ENCODE measurements around the gene GALNS. TPM values are rescaled to one million over a fixed set of nuclear protein-coding genes. Genes with fewer than 3 reads are reported as not detected.

GALNS gene
- total RNA-seq (10 to 100 TPM in 1 of 2 donors, 1 to 10 TPM in 1; 6.8 to 20.6 TPM), polyA plus RNA-seq (10 to 100 TPM in 1 of 2 donors, 1 to 10 TPM in 1; 8.5 to 13.0 TPM)

GRCh38 chr16:88856828-88857727 lies at the start of gene GALNS, which contains the start of gene TRAPPC2L:
Gene GALNS (minus strand): TSS chr16:88856947. CDS start chr16:88856877, 70 bp downstream.
Gene TRAPPC2L (plus strand): TSS chr16:88857127. CDS start chr16:88857151, 24 bp downstream.
- peak; percentile 100 for DNase-seq (ENCODE audit: low spot score)
- under 1% methylated on average over 87 of the region's 87 CpGs for WGBS
- Histone ChIP-seq H3K9ac (ENCODE audit: low read depth in 1 of 2, low read length in 2 of 2) (peak within 1 kb of the TSS; percentile 49 to 68), H3K9me3 (ENCODE audit: control insufficient read depth in 4 of 4, low read length in 3 of 4) (no peaks in the 10 kb centered on the region), H3K4me3 (ENCODE audit: low read depth in 1 of 3, low read length in 3 of 3) (peak within 1 kb of the TSS; percentile 68 to 94 (median 84)), H3K36me3 (ENCODE audit: control insufficient read depth in 4 of 4, insufficient read depth in 3 of 4, low read depth in 1 of 4, low read length in 3 of 4) (peaks cover 8 to 31% (median 16%) of the 10 kb centered on the region in 4 donors), H3K4me1 (ENCODE audit: control insufficient read depth in 4 of 4, insufficient read depth in 4 of 4, low read length in 3 of 4) (peaks cover 12 to 29% (median 22%) of the 10 kb centered on the region in 4 donors), H3K27ac (ENCODE audit: low read depth in 1 of 2, low read length in 2 of 2) (peak within 1 kb of the TSS; percentile 27 to 79), H3K27me3 (ENCODE audit: control insufficient read depth in 4 of 4, insufficient read depth in 4 of 4, low read length in 3 of 4) (no peaks in the 10 kb centered on the region)
- TF ChIP-seq REST (IDR thresholded peaks at IDR 0.05), result no peak
- TF ChIP-seq JUND (IDR thresholded peaks at IDR 0.05), result no peak
- peak in 1 of 2 donors; percentile 47 for TF ChIP-seq GABPA (IDR thresholded peaks at IDR 0.05 in 1 of 2, conservative IDR thresholded peaks at IDR 0.05 in 1 of 2)
- TF ChIP-seq FOXA2 (IDR thresholded peaks at IDR 0.05), result no peak
- TF ChIP-seq, protein P1, sequence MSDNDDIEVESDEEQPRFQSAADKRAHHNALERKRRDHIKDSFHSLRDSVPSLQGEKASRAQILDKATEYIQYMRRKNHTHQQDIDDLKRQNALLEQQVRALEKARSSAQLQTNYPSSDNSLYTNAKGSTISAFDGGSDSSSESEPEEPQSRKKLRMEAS (IDR thresholded peaks at IDR 0.05), result no peak
- no peak for TF ChIP-seq FOXA1 (IDR thresholded peaks at IDR 0.05)
- no peak for TF ChIP-seq ATF3 (IDR thresholded peaks at IDR 0.05)
- TF ChIP-seq YY1 (IDR thresholded peaks at IDR 0.05), result peak; percentile 98
- TF ChIP-seq EGR1 (IDR thresholded peaks at IDR 0.05; ENCODE audit: low read depth in 2 of 2), result no peak
- no peak for TF ChIP-seq RXRA (IDR thresholded peaks at IDR 0.05)

GRCh38 chr16:88906020-88906419 lies 49.3 kb upstream of the GALNS start:
- Histone ChIP-seq H3K9me3 (ENCODE audit: control insufficient read depth in 4 of 4, low read length in 3 of 4) (no peaks in the 10 kb centered on the region), H3K27me3 (ENCODE audit: control insufficient read depth in 4 of 4, insufficient read depth in 4 of 4, low read length in 3 of 4) (no peaks in the 10 kb centered on the region), H3K4me1 (ENCODE audit: control insufficient read depth in 4 of 4, insufficient read depth in 4 of 4, low read length in 3 of 4) (no peaks in the 10 kb centered on the region), H3K4me3 (ENCODE audit: low read depth in 1 of 3, low read length in 3 of 3) (no peak overlapping the region), H3K27ac (ENCODE audit: low read depth in 1 of 2, low read length in 2 of 2) (no peak overlapping the region), H3K36me3 (ENCODE audit: control insufficient read depth in 4 of 4, insufficient read depth in 3 of 4, low read depth in 1 of 4, low read length in 3 of 4) (no peaks in the 10 kb centered on the region), H3K9ac (ENCODE audit: low read depth in 1 of 2, low read length in 2 of 2) (no peak overlapping the region)
- TF ChIP-seq HNF4G (IDR thresholded peaks at IDR 0.05) (no peak), TAF1 (conservative IDR thresholded peaks at IDR 0.05) (no peak), HNF4A (conservative IDR thresholded peaks at IDR 0.05) (no peak), ATF3 (IDR thresholded peaks at IDR 0.05) (no peak), FOXA1 (IDR thresholded peaks at IDR 0.05) (no peak), RAD21 (IDR thresholded peaks at IDR 0.05) (no peak), EGR1 (IDR thresholded peaks at IDR 0.05; ENCODE audit: low read depth in 2 of 2) (no peak), JUND (IDR thresholded peaks at IDR 0.05) (no peak), FOXA2 (IDR thresholded peaks at IDR 0.05) (no peak), NR2F2 (IDR thresholded peaks at IDR 0.05) (no peak), GABPA (IDR thresholded peaks at IDR 0.05 in 1 of 2, conservative IDR thresholded peaks at IDR 0.05 in 1 of 2) (no peak), YY1 (IDR thresholded peaks at IDR 0.05) (no peak), SP1 (IDR thresholded peaks at IDR 0.05) (no peak), RXRA (IDR thresholded peaks at IDR 0.05) (no peak), REST (IDR thresholded peaks at IDR 0.05) (no peak)
- TF ChIP-seq, protein P1 (IDR thresholded peaks at IDR 0.05), result no peak
- WGBS, result 81% methylated on average over 16 of the region's 16 CpGs
- no peak for DNase-seq (ENCODE audit: low spot score)
